ENCODE measurements around the gene RFTN1. TPM values are rescaled to one million over a fixed set of nuclear protein-coding genes. Genes with fewer than 3 reads are reported as not detected.

The RFTN1 gene
- total and polyA plus RNA-seq, 2 donors (not counting 1 experiment from before 2014, with no cell fraction given): 32.4 to 156 TPM

DNA sequence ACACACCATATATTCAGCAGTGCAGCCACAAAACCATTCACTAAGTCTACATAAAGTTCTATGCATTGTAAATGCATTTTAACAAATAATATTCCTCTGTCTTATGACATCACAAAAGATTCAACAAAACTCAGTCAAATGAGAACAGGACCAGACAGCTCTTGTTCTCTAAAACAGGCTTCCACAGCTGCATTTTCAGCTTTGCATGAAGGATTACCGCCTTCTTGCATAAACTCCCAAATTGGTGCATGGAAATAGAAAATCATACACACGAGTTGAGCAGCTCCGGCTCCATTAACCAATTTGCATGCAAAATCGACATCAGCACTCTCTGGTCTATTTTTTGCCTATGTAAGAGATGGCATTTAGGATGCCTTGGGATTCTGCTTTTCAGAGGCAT, 66.4 kb downstream of the RFTN1 start:
- peaks cover 44% of the 10 kb centered on the region for H3K4me1 Mint-ChIP-seq
- no peak overlapping the region for H2AFZ ChIP-seq (ENCODE audit: insufficient read depth, low read depth, low read length, poor library complexity, severe bottlenecking)
- no peak overlapping the region for H3K27ac ChIP-seq (ENCODE audit: low read length in 2 of 2)
- no peak overlapping the region for H3K27ac Mint-ChIP-seq
- ChIA-PET CTCF (no interaction called here), POLR2A (no interaction called here)
- 52% methylated on average over 2 of the region's 4 CpGs for WGBS (ENCODE audit: insufficient coverage)
- H3K9me3 ChIP-seq (ENCODE audit: control extremely low read depth in 1 of 3, control insufficient read depth in 2 of 3, insufficient read depth in 1 of 3, low read length in 2 of 3): peaks cover 0 to 2% (median 0%) of the 10 kb centered on the region in 3 donors
- no peak overlapping the region for H3K4me3 Mint-ChIP-seq
- TF ChIP-seq CTCF (IDR thresholded peaks at IDR 0.05) (no peak), EZH2 (IDR thresholded peaks at IDR 0.05; ENCODE audit: borderline replicate concordance, insufficient read depth, low read depth, low read length, poor library complexity, severe bottlenecking) (no peak)
- no peak overlapping the region for H3K4me3 ChIP-seq (ENCODE audit: control extremely low read depth in 1 of 5, extremely low read depth in 1 of 5, insufficient read depth in 1 of 5, low read depth in 2 of 5, low read length in 4 of 5)
- H3K27me3 Mint-ChIP-seq: no peaks in the 10 kb centered on the region
- DNase-seq (no peak), ATAC-seq (ENCODE audit: low read depth) (no peak)
- peaks cover 0 to 10% of the 10 kb centered on the region in 2 experiments for H3K36me3 ChIP-seq (replicated peaks in 1 of 2; ENCODE audit: control extremely low read depth in 1 of 2, control insufficient read depth in 1 of 2, extremely low read depth in 1 of 2, insufficient read depth in 2 of 2, low read length in 1 of 2)
- intact Hi-C loops (cut with micrococcal nuclease): no loop called here
- peaks cover 23% of the 10 kb centered on the region for H4K20me1 ChIP-seq (ENCODE audit: control insufficient read depth, insufficient read depth, low read length, poor library complexity, severe bottlenecking)
- H3K4me1 ChIP-seq (ENCODE audit: control insufficient read depth in 2 of 2, insufficient read depth in 2 of 2, low read length in 2 of 2): peaks cover 7 to 18% of the 10 kb centered on the region in 2 donors
- H3K9ac ChIP-seq (ENCODE audit: low read length): no peak overlapping the region
- no peaks in the 10 kb centered on the region for H3K27me3 ChIP-seq (replicated peaks in 1 of 4; ENCODE audit: control extremely low read depth in 1 of 4, control insufficient read depth in 3 of 4, insufficient read depth in 4 of 4, low read length in 3 of 4)
- H3K79me2 ChIP-seq (ENCODE audit: control insufficient read depth, insufficient read depth, low read length): peaks cover 98% of the 10 kb centered on the region
- no peak overlapping the region for H3K4me2 ChIP-seq (replicated peaks; ENCODE audit: low read depth, low read length, poor library complexity, severe bottlenecking)
- H3K9me3 Mint-ChIP-seq (ENCODE audit: insufficient read depth): peaks cover 2% of the 10 kb centered on the region

DNA sequence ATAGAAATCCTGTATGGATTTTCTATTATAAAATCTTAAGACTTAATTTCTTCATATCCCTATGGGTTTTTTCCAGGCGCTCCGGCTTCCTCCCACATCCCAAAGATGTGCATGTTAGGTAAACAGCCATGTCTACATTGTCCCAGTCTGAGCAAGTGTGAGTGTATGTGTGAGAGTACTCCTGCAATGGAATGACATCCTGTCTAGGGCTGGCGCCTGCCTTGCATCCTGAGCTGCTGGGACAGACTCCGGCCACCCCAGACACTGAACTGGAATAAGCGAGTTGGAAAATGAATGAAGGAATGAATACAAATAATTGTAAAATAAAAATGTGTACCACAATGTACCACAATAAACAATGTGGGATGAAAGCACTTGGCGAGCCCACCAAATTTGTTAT, 69.2 kb downstream of the RFTN1 start:
- Histone ChIP-seq H3K79me2 (ENCODE audit: control insufficient read depth, insufficient read depth, low read length) (peaks cover 95% of the 10 kb centered on the region), H4K20me1 (ENCODE audit: control insufficient read depth, insufficient read depth, low read length, poor library complexity, severe bottlenecking) (peaks cover 33% of the 10 kb centered on the region), H3K4me2 (replicated peaks; ENCODE audit: low read depth, low read length, poor library complexity, severe bottlenecking) (no peak overlapping the region), H3K27me3 (replicated peaks in 1 of 4; ENCODE audit: control extremely low read depth in 1 of 4, control insufficient read depth in 3 of 4, insufficient read depth in 4 of 4, low read length in 3 of 4) (no peaks in the 10 kb centered on the region), H3K4me1 (ENCODE audit: control insufficient read depth in 2 of 2, insufficient read depth in 2 of 2, low read length in 2 of 2) (peaks cover 13 to 22% of the 10 kb centered on the region in 2 donors), H3K9me3 (ENCODE audit: control extremely low read depth in 1 of 3, control insufficient read depth in 2 of 3, insufficient read depth in 1 of 3, low read length in 2 of 3) (peaks cover 0 to 2% (median 0%) of the 10 kb centered on the region in 3 donors), H2AFZ (ENCODE audit: insufficient read depth, low read depth, low read length, poor library complexity, severe bottlenecking) (no peak overlapping the region), H3K27ac (ENCODE audit: low read length in 2 of 2) (no peak overlapping the region), H3K9ac (ENCODE audit: low read length) (no peak overlapping the region), H3K4me3 (ENCODE audit: control extremely low read depth in 1 of 5, extremely low read depth in 1 of 5, insufficient read depth in 1 of 5, low read depth in 2 of 5, low read length in 4 of 5) (no peak overlapping the region), H3K36me3 (replicated peaks in 1 of 2; ENCODE audit: control extremely low read depth in 1 of 2, control insufficient read depth in 1 of 2, extremely low read depth in 1 of 2, insufficient read depth in 2 of 2, low read length in 1 of 2) (peaks cover 0 to 5% of the 10 kb centered on the region in 2 experiments)
- intact Hi-C loops (cut with micrococcal nuclease): no loop called here
- no CpG with 5 or more reads among the region's 6 CpGs for WGBS (ENCODE audit: insufficient coverage)
- Mint-ChIP-seq H3K27ac (no peak overlapping the region), H3K9me3 (ENCODE audit: insufficient read depth) (peaks cover 2% of the 10 kb centered on the region), H3K4me1 (peaks cover 45% of the 10 kb centered on the region), H3K27me3 (no peaks in the 10 kb centered on the region), H3K4me3 (no peak overlapping the region)
- ChIA-PET CTCF (interaction anchor here (2.2 kb wide), 1 partner anchor 175 kb away, joined by 7 read pairs; no protein-coding TSS in a partner anchor), POLR2A (interaction anchor here (0.5 kb wide), 1 partner anchor 24 kb away, joined by 5 read pairs; no protein-coding TSS in a partner anchor)
- TF ChIP-seq EZH2 (IDR thresholded peaks at IDR 0.05; ENCODE audit: borderline replicate concordance, insufficient read depth, low read depth, low read length, poor library complexity, severe bottlenecking): no peak
- no peak for TF ChIP-seq CTCF (IDR thresholded peaks at IDR 0.05)
- ATAC-seq (ENCODE audit: low read depth) (no peak), DNase-seq (no peak)
